ENCODE data around the gene ASB5. TPM values are rescaled to one million over a fixed set of nuclear protein-coding genes. Genes with fewer than 3 reads are reported as not detected.

Gene ASB5
- polyA plus RNA-seq, 3 donors, result not detected

DNA sequence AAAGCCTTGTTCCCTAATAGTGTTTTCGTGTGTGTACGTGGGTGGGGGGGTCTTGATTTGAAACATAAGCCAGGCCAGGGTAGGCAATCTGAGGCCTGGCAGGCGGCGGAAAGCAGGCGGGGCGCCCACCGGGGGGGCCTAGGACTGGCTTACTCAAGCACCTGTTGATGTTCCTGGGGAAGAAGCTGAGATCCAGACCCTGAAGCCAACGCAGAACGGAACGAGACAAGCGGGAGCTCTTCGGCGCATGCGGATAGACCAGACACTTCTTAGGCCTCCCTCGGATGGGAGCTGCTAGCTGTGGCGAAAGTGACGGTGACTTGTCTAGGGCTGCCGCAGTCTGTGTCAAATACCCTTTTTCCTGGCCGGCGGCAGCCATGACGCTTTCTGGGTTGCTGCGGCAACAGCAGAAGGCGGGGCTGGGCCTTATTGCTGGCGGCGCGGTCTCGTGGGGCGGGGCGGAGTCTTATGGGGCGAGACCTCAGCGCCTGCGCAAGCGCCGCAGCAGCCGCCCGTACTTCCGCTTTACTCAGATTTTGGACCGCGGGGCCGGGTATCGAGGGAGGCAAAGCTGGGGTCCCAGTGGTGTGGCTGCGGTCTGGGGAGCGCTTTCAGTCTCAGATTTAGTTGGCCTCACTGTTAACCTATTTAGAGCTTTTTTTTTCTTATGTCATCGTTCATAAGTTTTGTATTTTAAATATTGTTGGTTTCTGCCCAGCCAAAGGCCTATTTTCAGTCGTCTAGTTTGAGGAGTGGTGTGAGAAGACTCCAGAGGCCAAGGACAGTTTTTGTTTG is 73.6 kb downstream of the ASB5 start, which contains the start of gene SPATA4:
SPATA4 (minus strand) TSS at position 402 of the 795 bp plus-strand sequence; CDS start at position 379, 23 bp downstream.
- intact Hi-C loops (cut with micrococcal nuclease), result loop anchor here (2.0 to 5.0 kb wide), 2 partner anchors 123 to 132 kb away; partner anchors contain the start of gene SPCS3 (in 1 of the 2)
- H3K4me1 Mint-ChIP-seq, result peaks cover 9% of the 10 kb centered on the region
- H3K4me3 Mint-ChIP-seq, result peak within 1 kb of the TSS; percentile 83 to 93
- peak within 1 kb of the TSS; percentile 28 to 78 (median 62) for H3K4me3 ChIP-seq (replicated peaks in 1 of 3; ENCODE audit: low read depth in 2 of 3, low read length in 3 of 3)
- peaks cover 3 to 6% of the 10 kb centered on the region in 2 donors for H3K27me3 ChIP-seq (ENCODE audit: control insufficient read depth in 2 of 2, insufficient read depth in 2 of 2, low read length in 2 of 2)
- DNase-seq, result peak; percentile 91 to 95 (median 93)
- peaks cover 7 to 10% of the 10 kb centered on the region in 2 donors for H3K4me1 ChIP-seq (ENCODE audit: control insufficient read depth in 1 of 2, insufficient read depth in 2 of 2, low read length in 2 of 2)
- H4K20me1 ChIP-seq (ENCODE audit: insufficient read depth, low read length), result no peaks in the 10 kb centered on the region
- peak within 1 kb of the TSS; percentile 84 to 95 (median 92) for H3K27ac Mint-ChIP-seq
- peak within 1 kb of the TSS; percentile 51 for H3K9ac ChIP-seq (ENCODE audit: insufficient read depth, low read length, poor library complexity, severe bottlenecking)
- H3K4me2 ChIP-seq (replicated peaks; ENCODE audit: extremely low read depth, low read length, poor library complexity, severe bottlenecking), result peak within 1 kb of the TSS; percentile 86
- no peaks in the 10 kb centered on the region for H3K36me3 ChIP-seq (replicated peaks in 1 of 2; ENCODE audit: control insufficient read depth in 1 of 2, insufficient read depth in 2 of 2, low read length in 2 of 2)
- H2AFZ ChIP-seq (ENCODE audit: insufficient read depth, low read depth, low read length, poor library complexity, severe bottlenecking), result peak within 1 kb of the TSS; percentile 79
- no peaks in the 10 kb centered on the region for H3K79me2 ChIP-seq (ENCODE audit: insufficient read depth, low read length)
- peaks cover 3 to 13% (median 4%) of the 10 kb centered on the region in 3 donors for H3K27me3 Mint-ChIP-seq (ENCODE audit: low read depth in 3 of 3)
- TF ChIP-seq, protein P1, sequence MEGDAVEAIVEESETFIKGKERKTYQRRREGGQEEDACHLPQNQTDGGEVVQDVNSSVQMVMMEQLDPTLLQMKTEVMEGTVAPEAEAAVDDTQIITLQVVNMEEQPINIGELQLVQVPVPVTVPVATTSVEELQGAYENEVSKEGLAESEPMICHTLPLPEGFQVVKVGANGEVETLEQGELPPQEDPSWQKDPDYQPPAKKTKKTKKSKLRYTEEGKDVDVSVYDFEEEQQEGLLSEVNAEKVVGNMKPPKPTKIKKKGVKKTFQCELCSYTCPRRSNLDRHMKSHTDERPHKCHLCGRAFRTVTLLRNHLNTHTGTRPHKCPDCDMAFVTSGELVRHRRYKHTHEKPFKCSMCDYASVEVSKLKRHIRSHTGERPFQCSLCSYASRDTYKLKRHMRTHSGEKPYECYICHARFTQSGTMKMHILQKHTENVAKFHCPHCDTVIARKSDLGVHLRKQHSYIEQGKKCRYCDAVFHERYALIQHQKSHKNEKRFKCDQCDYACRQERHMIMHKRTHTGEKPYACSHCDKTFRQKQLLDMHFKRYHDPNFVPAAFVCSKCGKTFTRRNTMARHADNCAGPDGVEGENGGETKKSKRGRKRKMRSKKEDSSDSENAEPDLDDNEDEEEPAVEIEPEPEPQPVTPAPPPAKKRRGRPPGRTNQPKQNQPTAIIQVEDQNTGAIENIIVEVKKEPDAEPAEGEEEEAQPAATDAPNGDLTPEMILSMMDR (IDR thresholded peaks at IDR 0.05), result no peak
- peak within 1 kb of the TSS; percentile 17 to 76 for H3K27ac ChIP-seq (ENCODE audit: low read depth in 1 of 2, low read length in 2 of 2)
- H3K9me3 ChIP-seq (replicated peaks in 1 of 2; ENCODE audit: control insufficient read depth in 1 of 2, insufficient read depth in 1 of 2, low read length in 2 of 2), result no peaks in the 10 kb centered on the region
- H3K36me3 Mint-ChIP-seq, result no peaks in the 10 kb centered on the region
- WGBS (ENCODE audit: insufficient coverage), result under 1% methylated on average over 40 of the region's 45 CpGs
- no peaks in the 10 kb centered on the region for H3K9me3 Mint-ChIP-seq

DNA sequence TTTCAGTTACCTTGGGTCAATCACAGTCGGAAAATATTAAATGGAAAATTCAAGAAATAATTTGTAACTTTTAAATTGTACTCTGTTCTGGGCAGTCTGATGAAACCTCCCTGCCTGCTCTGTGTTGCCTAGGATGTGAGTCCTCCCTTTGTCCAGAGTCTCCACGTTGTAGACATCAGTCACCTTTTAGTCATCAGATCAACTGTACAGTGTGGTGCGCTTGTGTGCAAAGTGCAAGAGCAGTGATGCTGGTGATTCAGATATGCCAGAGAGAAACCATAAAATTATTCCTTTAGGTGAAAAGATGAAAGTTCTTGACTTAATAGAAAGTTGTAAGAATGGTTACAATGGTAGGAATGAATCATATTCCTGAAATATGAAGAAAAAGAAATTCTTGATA is 75.1 kb downstream of the ASB5 start:
- H3K9me3 ChIP-seq (replicated peaks in 1 of 2; ENCODE audit: control insufficient read depth in 1 of 2, insufficient read depth in 1 of 2, low read length in 2 of 2), result no peaks in the 10 kb centered on the region
- Mint-ChIP-seq H3K4me1 (peaks cover 18% of the 10 kb centered on the region), H3K4me3 (peak overlapping the region in 1 of 2 donors; percentile 54), H3K27ac (no peak overlapping the region), H3K36me3 (no peaks in the 10 kb centered on the region), H3K9me3 (no peaks in the 10 kb centered on the region), H3K27me3 (ENCODE audit: low read depth in 3 of 3) (peaks cover 0 to 9% (median 4%) of the 10 kb centered on the region in 3 donors)
- no peaks in the 10 kb centered on the region for H4K20me1 ChIP-seq (ENCODE audit: insufficient read depth, low read length)
- H3K27ac ChIP-seq (ENCODE audit: low read depth in 1 of 2, low read length in 2 of 2), result no peak overlapping the region
- H3K4me3 ChIP-seq (replicated peaks in 1 of 3; ENCODE audit: low read depth in 2 of 3, low read length in 3 of 3), result no peak overlapping the region
- H3K36me3 ChIP-seq (replicated peaks in 1 of 2; ENCODE audit: control insufficient read depth in 1 of 2, insufficient read depth in 2 of 2, low read length in 2 of 2), result no peaks in the 10 kb centered on the region
- no peak for DNase-seq
- no peak overlapping the region for H3K4me2 ChIP-seq (replicated peaks; ENCODE audit: extremely low read depth, low read length, poor library complexity, severe bottlenecking)
- H3K27me3 ChIP-seq (ENCODE audit: control insufficient read depth in 2 of 2, insufficient read depth in 2 of 2, low read length in 2 of 2), result peaks cover 3 to 6% of the 10 kb centered on the region in 2 donors
- no peaks in the 10 kb centered on the region for H3K79me2 ChIP-seq (ENCODE audit: insufficient read depth, low read length)
- peaks cover 10 to 12% of the 10 kb centered on the region in 2 donors for H3K4me1 ChIP-seq (ENCODE audit: control insufficient read depth in 1 of 2, insufficient read depth in 2 of 2, low read length in 2 of 2)
- intact Hi-C loops (cut with micrococcal nuclease), result loop anchor here in 1 of 2 donors (2.0 kb wide), 1 partner anchor 125 kb away; the partner anchor contains the start of gene SPCS3
- H2AFZ ChIP-seq (ENCODE audit: insufficient read depth, low read depth, low read length, poor library complexity, severe bottlenecking), result peak overlapping the region; percentile 20
- no peak overlapping the region for H3K9ac ChIP-seq (ENCODE audit: insufficient read depth, low read length, poor library complexity, severe bottlenecking)
- WGBS (ENCODE audit: insufficient coverage), result no CpG with 5 or more reads among the region's 3 CpGs
- TF ChIP-seq, protein P1 (IDR thresholded peaks at IDR 0.05), result no peak

Data from CD14-positive monocyte (primary cell).